Upper lobe of left lung (tissue), 6 donors: Measurements from ENCODE around the gene KIF5A. TPM values are rescaled to one million over a fixed set of nuclear protein-coding genes. Genes with fewer than 3 reads are reported as not detected.
A peak's percentile ranks its signal among the peaks of the same experiment; 100 is the strongest.
"Not testable (repeated sequence)": the region's sequence is repeated elsewhere in the genome, so short reads cannot be mapped to it uniquely, and the experiment has no call there.

ENCODE experiments used
- ATAC-seq, 2 donors: fragments of 200-7000 bp; cut with Tn5 transposase; one replicate each; pipeline ENCODE4 v1.9.1; 2022; ENCODE audit warnings: mild to moderate bottlenecking in 2 of 2, moderate library complexity in 2 of 2; ENCODE audit not compliant: low FRiP score in 2 of 2
- DNase-seq, 2 donors: peaks; one replicate each; pipeline ENCODE4 v3.0.0-alpha.2; 2019 to 2020
- H3K27ac ChIP-seq, 4 donors: fragments of 200-600 bp; sonication (generic); one replicate each; pipeline ENCODE4 v1.5.1; 2016 to 2019
- H3K27me3 ChIP-seq, 4 donors: fragments of 200-600 bp; sonication (generic); one replicate each; pipeline ENCODE4 v1.5.1; 2017 to 2019
- H3K36me3 ChIP-seq, 4 donors: fragments of 200-600 bp; sonication (generic); one replicate each; pipeline ENCODE4 v1.5.1; 2016 to 2019
- H3K4me1 ChIP-seq, 4 donors: fragments of 200-600 bp; sonication (generic); one replicate each; pipeline ENCODE4 v1.5.1; 2018 to 2019
- H3K4me3 ChIP-seq, 4 donors: fragments of 200-600 bp; sonication (generic); one replicate each; pipeline ENCODE4 v1.5.1; 2017 to 2019; ENCODE audit warnings: mild to moderate bottlenecking in 2 of 4, moderate library complexity in 1 of 4
- H3K9me3 ChIP-seq, 4 donors: fragments of 200-600 bp; sonication (generic); one replicate each; pipeline ENCODE4 v1.5.1; 2018 to 2019
- CTCF ChIP-seq, 6 experiments: fragments of 450-650 bp in 4 of 6; fragments of 200-600 bp in 2 of 6; sonication (generic) in 2 of 6; IDR thresholded peaks; one replicate each; pipeline ENCODE4 v1.5.1; 2016 to 2019; ENCODE audit warnings: antibody characterized with exemption in 6 of 6
- EP300 ChIP-seq, 4 donors: sonication (generic); formaldehyde crosslinking; IDR thresholded peaks; one replicate each; pipeline ENCODE4 v1.5.1; 2017; ENCODE audit warnings: antibody characterized with exemption in 4 of 4, control low read depth in 2 of 4
- POLR2A ChIP-seq, 4 donors: fragments of 450-650 bp; IDR thresholded peaks; one replicate each; pipeline ENCODE4 v1.5.1; 2016 to 2017; ENCODE audit warnings: antibody characterized with exemption in 4 of 4, mild to moderate bottlenecking in 2 of 4
- POLR2AphosphoS5 ChIP-seq, 2 donors: sonication (generic); formaldehyde crosslinking; IDR thresholded peaks; one replicate each; pipeline ENCODE4 v1.5.1; 2017; ENCODE audit warnings: antibody characterized with exemption in 2 of 2
- WGBS, 2 donors: methylation state at CpG; one replicate each; pipeline ENCODE4 v1.1.5; 2017 to 2018; 5-methylcytosine and 5-hydroxymethylcytosine counted together
- total RNA-seq, 6 donors: library from RNA; depleted of rRNA in 4 of 6; stranded (reverse); fragments of >200 nt in 4 of 6; gene quantifications; one replicate each; pipeline versions ENCODE4 v1.1.0 to v1.2.1, GENCODE V29; 2016 to 2021
- donor health status: DM: no; HTN: no; CAD: no; lungs with moderate emphysema.
- donor health status: DM: no; HTN: yes; CAD: no; lungs with severe emphysema.

The KIF5A gene
- total RNA-seq, 6 donors from 2014 or later: 0.06 to 0.39 (median 0.20) TPM; not detected in 1

DNA sequence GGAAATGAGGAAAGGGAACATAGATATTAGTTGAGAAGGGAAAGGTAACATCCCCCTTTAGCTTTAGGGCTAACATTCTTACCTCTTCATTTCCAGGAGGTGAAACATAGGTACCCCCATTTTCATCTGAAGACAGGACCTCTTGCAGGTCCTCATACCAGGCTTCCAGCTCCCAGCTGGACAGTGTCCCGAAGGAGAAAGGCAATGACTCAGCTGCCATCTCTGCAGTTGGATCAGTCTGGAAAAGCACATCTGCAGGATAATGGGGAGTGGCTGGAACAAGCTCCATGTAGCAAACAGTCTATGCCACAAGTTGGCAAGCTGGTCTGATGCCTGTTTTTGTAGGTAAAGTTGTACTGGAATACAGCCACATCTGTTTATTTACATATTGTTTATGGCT is 32.7 kb upstream of the KIF5A start:
- no peak overlapping the region for H3K4me3 ChIP-seq
- peak overlapping the region in 2 of 4 donors; percentile 50 to 99 for H3K27ac ChIP-seq
- peaks cover 21 to 63% (median 48%) of the 10 kb centered on the region in 4 donors for H3K36me3 ChIP-seq
- 0 to 33% methylated on average over 1 of the region's 1 CpG for WGBS, 2 donors
- H3K27me3 ChIP-seq: no peaks in the 10 kb centered on the region
- peaks cover 30 to 47% (median 36%) of the 10 kb centered on the region in 4 donors for H3K4me1 ChIP-seq
- H3K9me3 ChIP-seq: no peaks in the 10 kb centered on the region
- no peak for TF ChIP-seq POLR2A (IDR thresholded peaks at IDR 0.05)
- TF ChIP-seq POLR2AphosphoS5 (IDR thresholded peaks at IDR 0.05): no peak
- TF ChIP-seq EP300 (IDR thresholded peaks at IDR 0.05): no peak
- TF ChIP-seq CTCF (IDR thresholded peaks at IDR 0.05): no peak
- no peak for DNase-seq
- ATAC-seq: no peak

DNA sequence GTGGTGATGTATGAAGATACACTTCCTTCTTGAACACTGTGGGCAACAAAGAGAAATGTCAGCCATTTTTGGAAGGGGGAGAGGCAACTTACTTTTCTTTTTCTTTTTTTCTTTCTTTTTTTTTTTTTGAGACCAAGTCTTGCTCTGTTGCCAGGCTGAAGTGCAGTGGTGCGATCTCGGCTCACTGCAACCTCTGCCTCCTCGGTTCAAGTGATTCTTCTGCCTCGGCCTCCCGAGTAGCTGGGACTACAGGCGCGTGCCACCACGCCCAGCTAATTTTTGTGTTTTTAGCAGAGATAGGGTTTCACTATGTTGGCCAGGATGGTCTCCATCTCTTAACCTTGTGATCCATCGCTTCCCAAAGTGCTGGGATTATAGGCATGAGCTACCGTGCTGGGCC is 32.1 kb upstream of the KIF5A start:
- peaks cover 30 to 48% (median 37%) of the 10 kb centered on the region in 4 donors for H3K4me1 ChIP-seq
- peak overlapping the region in 1 of 4 donors; percentile 99 for H3K27ac ChIP-seq
- not testable (repeated sequence) for H3K27me3 ChIP-seq, H3K4me3 ChIP-seq, ATAC-seq, H3K9me3 ChIP-seq, DNase-seq
- peaks cover 21 to 58% (median 43%) of the 10 kb centered on the region in 4 donors for H3K36me3 ChIP-seq
- WGBS, 2 donors: 93 to 97% methylated on average over 10 of the region's 10 CpGs

DNA sequence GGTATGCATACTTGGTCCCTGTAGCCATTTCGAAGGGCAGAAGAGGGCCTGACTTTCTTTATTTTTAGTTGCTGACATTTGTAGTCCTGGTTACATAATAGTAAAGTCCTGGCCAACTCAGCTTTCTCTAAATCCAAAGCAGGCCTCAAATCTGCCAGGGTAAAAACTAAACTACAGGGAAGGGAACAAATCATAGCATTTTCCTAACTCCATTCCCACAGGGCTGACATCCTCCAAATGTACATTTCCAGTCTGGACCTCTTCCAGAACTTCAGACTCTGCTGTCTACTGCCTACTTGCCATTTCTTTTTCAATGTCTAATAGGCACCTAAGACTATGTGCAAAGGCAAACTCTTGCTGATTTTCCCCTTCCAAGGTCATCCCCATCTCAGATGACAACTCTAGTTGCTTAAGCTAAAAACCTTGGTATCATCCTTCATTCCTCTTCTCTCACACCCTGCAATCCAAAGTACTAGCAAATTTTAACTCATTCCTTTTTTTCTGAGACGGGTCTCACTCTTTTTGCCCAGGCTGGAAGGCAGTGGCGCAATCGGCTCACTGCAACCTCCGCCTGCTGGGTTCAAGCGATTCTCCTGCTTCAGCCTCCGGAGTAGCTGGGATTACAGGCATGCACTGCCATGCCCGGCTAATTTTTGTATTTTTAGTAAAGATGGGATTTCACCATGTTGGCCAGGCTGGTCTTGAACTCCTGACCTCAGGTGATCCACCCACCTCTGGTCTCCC is 31.5 kb upstream of the KIF5A start:
- Histone ChIP-seq H3K27me3 (no peaks in the 10 kb centered on the region), H3K9me3 (no peaks in the 10 kb centered on the region), H3K27ac (peak overlapping the region; percentile 38 to 99 (median 96)), H3K4me1 (peaks cover 31 to 49% (median 37%) of the 10 kb centered on the region in 4 donors), H3K4me3 (peak overlapping the region in 2 of 4 donors; percentile 74 to 83), H3K36me3 (peaks cover 17 to 51% (median 38%) of the 10 kb centered on the region in 4 donors)
- no peak for TF ChIP-seq POLR2A (IDR thresholded peaks at IDR 0.05)
- TF ChIP-seq CTCF (IDR thresholded peaks at IDR 0.05): no peak
- no peak for TF ChIP-seq EP300 (IDR thresholded peaks at IDR 0.05)
- no peak for TF ChIP-seq POLR2AphosphoS5 (IDR thresholded peaks at IDR 0.05)
- ATAC-seq: no peak
- 71 to 75% methylated on average over 8 of the region's 8 CpGs for WGBS, 2 donors
- no peak for DNase-seq

DNA sequence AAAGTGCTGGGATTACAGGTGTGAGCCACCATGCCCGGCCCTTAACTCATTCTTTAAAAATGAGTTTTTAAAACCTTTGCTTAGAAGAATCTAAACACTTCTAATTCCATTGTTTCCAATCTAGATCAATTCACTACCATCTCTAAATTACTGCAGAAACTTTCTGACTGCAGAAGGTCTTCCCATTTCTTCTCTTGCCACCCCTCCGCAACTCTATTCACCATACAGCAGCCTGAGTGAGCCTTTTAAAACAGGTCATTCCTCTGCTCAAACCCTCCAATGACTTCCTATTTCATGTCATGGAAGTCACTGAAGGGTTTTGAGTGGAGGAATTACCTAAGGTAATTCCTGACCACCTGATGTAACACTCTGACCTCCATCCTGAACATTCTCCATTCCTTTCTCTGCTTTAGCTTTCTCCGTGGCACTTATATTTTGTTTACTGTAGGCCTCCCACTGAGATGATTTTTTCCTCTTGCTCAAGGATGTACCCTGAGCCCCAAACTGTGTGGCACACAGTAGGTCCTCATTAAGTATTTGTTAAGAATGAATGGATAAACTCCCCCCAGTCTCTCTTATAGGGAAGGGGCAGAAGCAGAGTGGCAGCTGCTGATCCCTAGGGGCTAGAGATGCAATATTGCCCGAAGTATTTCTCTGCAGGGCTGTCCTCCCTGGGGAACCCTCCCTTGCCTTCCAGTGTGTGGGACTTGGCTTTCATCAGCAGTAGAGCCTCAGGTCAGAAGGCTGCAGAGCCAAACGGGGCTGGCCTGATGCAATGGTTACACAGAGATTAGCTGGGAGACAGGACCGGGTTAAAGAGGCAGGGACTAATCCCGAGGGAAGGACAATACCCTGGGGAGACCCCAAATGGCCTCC is 30.7 kb upstream of the KIF5A start:
- no peaks in the 10 kb centered on the region for H3K27me3 ChIP-seq
- peak overlapping the region; percentile 74 to 91 (median 83) for H3K4me3 ChIP-seq
- TF ChIP-seq CTCF (IDR thresholded peaks at IDR 0.05) (no peak), POLR2AphosphoS5 (IDR thresholded peaks at IDR 0.05) (no peak), EP300 (IDR thresholded peaks at IDR 0.05) (no peak), POLR2A (IDR thresholded peaks at IDR 0.05) (no peak)
- H3K9me3 ChIP-seq: no peaks in the 10 kb centered on the region
- ATAC-seq: no peak
- H3K27ac ChIP-seq: peak overlapping the region; percentile 96 to 99 (median 98)
- DNase-seq: peak in 1 of 2 donors; percentile 41
- WGBS, 2 donors: 28 to 73% methylated on average over 3 to 7 of the region's 7 CpGs
- peaks cover 39 to 57% (median 45%) of the 10 kb centered on the region in 4 donors for H3K4me1 ChIP-seq
- H3K36me3 ChIP-seq: peaks cover 17 to 47% (median 33%) of the 10 kb centered on the region in 4 donors

DNA sequence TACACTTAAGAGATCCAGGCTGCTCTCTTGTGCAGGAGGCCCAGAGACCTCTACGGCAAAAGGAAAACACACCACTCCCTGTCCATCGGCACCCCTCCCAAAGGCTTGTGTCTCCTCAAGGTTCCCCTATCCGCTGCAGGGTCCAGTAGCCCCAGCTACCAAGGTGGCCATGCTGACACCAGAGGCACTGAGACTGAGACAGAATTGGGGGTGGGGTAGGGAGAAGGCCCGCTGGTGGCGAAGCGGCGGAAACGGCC is 30.1 kb upstream of the KIF5A start:
- peak overlapping the region; percentile 74 to 91 (median 83) for H3K4me3 ChIP-seq
- peaks cover 17 to 47% (median 31%) of the 10 kb centered on the region in 4 donors for H3K36me3 ChIP-seq
- H3K4me1 ChIP-seq: peaks cover 45 to 63% (median 51%) of the 10 kb centered on the region in 4 donors
- 0% methylated on average over 5 to 8 of the region's 8 CpGs for WGBS, 2 donors
- DNase-seq (no peak), ATAC-seq (no peak)
- H3K27me3 ChIP-seq: no peaks in the 10 kb centered on the region
- no peaks in the 10 kb centered on the region for H3K9me3 ChIP-seq
- TF ChIP-seq CTCF (IDR thresholded peaks at IDR 0.05) (no peak), EP300 (IDR thresholded peaks at IDR 0.05) (no peak), POLR2A (IDR thresholded peaks at IDR 0.05) (no peak), POLR2AphosphoS5 (IDR thresholded peaks at IDR 0.05) (peak in 1 of 2 donors; percentile 2)
- peak overlapping the region; percentile 96 to 99 (median 98) for H3K27ac ChIP-seq
